Testis (tissue), 2 donors: Measurements from ENCODE around the gene CHPF.

Experiments used
- CTCF ChIP-seq, 3 experiments: fragments of 450-650 bp in 2 of 3; fragments of 200-600 bp in 1 of 3; sonication (generic) in 1 of 3; IDR thresholded peaks; one replicate each; pipeline ENCODE4 v1.5.1; 2016 to 2019; ENCODE audit warnings: antibody characterized with exemption in 3 of 3, mild to moderate bottlenecking in 2 of 3, moderate library complexity in 1 of 3
- POLR2A ChIP-seq: fragments of 450-650 bp; IDR thresholded peaks from one replicate; pipeline ENCODE4 v1.6.1; 2017; ENCODE audit warnings: antibody characterized with exemption, mild to moderate bottlenecking, moderate library complexity

- TF ChIP-seq CTCF (IDR thresholded peaks at IDR 0.05) (no peak), POLR2A (no peak)
These were observed 47.3 kb downstream of the CHPF start for GRCh38 chr2:219496247-219496824.
